GM12878 (cell line): Measurements from ENCODE around the gene SERPINB10. TPM values are rescaled to one million over a fixed set of nuclear protein-coding genes. Genes with fewer than 3 reads are reported as not detected.

Experiments used
- BCL3 ChIP-seq: IDR thresholded peaks from 2 replicates; pipeline ENCODE4 v1.6.1; 2011; ENCODE audit warnings: borderline replicate concordance, low read depth, mild to moderate bottlenecking, moderate library complexity, low read length; ENCODE audit not compliant: insufficient read depth, poor library complexity, severe bottlenecking
- BMI1 ChIP-seq: fragments of 450-650 bp; IDR thresholded peaks from 2 replicates; pipeline ENCODE4 v1.6.1; 2016; ENCODE audit warnings: mild to moderate bottlenecking, moderate library complexity, borderline replicate concordance
- CREM ChIP-seq: IDR thresholded peaks from 2 replicates; pipeline ENCODE4 v1.6.1; 2014; ENCODE audit warnings: antibody characterized with exemption, low read depth
- DPF2 ChIP-seq: fragments of 450-650 bp; IDR thresholded peaks from 2 replicates; pipeline ENCODE4 v1.6.1; 2017; ENCODE audit warnings: mild to moderate bottlenecking
- EGR1 ChIP-seq, 2 experiments: IDR thresholded peaks; 1 replicate in 1 of 2; 2 replicates in 1 of 2; pipeline ENCODE4 v1.6.1; 2011 to 2012; ENCODE audit warnings: low read depth in 2 of 2, low read length in 2 of 2, borderline replicate concordance in 1 of 2, mild to moderate bottlenecking in 1 of 2, moderate library complexity in 1 of 2
- GATAD2B ChIP-seq: fragments of 450-650 bp; conservative IDR thresholded peaks from 2 replicates; pipeline ENCODE4 v1.6.1; 2017; ENCODE audit warnings: low read depth, mild to moderate bottlenecking, moderate library complexity
- RELA ChIP-seq: fragments of 450-650 bp; IDR thresholded peaks from 2 replicates; pipeline ENCODE4 v1.8.0; 2014; ENCODE audit warnings: borderline replicate concordance; ENCODE audit not compliant: partially characterized antibody
- SIX5 ChIP-seq: IDR thresholded peaks from 2 replicates; pipeline ENCODE4 v1.6.1; 2011; ENCODE audit warnings: mild to moderate bottlenecking, low read depth, low read length, moderate library complexity; ENCODE audit not compliant: severe bottlenecking
- SMC3 ChIP-seq: IDR thresholded peaks from 2 replicates; pipeline ENCODE4 v1.6.1; 2011; ENCODE audit warnings: low read length, improper control_type of control experiment, borderline replicate concordance
- SRF ChIP-seq, 2 experiments: IDR thresholded peaks; 2 replicates each; pipeline ENCODE4 v1.6.1; 2011; ENCODE audit warnings: low read depth in 2 of 2, low read length in 2 of 2, mild to moderate bottlenecking in 1 of 2, moderate library complexity in 1 of 2
- polyA plus RNA-seq, 11 experiments: library from polyadenylated mRNA; depleted of rRNA in 4 of 11; unstranded in 6 of 11; stranded (reverse) in 5 of 11; fragments of >200 nt; fragmentation: Nextera tagmentation in 4 of 11; fragmentation: Illumina TruSeq in 1 of 11; extraction: Ambion mirVana in 4 of 11; extraction: Trizol in 1 of 11; gene quantifications; 1 replicate in 1 of 11; 2 replicates in 10 of 11; pipeline versions ENCODE4 v1.2.1 to v1.2.3, GENCODE V29; 2011 to 2016; ENCODE audit warnings: inconsistent platforms in 2 of 11, missing spikeins in 2 of 11, low read depth in 1 of 11
- total RNA-seq, 4 experiments: library from RNA; depleted of rRNA in 3 of 4; stranded (reverse); fragments of >200 nt in 3 of 4; fragmentation: Illumina TruSeq in 1 of 4; extraction: Trizol in 1 of 4; gene quantifications; 2 replicates each; pipeline versions ENCODE4 v1.2.1 to v1.2.3, GENCODE V29; 2013 to 2021
- TF ChIP-seq, protein P1 (sequence below): fragments of 450-650 bp; IDR thresholded peaks from 2 replicates; pipeline ENCODE4 v1.6.1; 2017; ENCODE audit warnings: antibody characterized with exemption, mild to moderate bottlenecking, moderate library complexity
- TF ChIP-seq, protein P2 (sequence below): fragments of 450-650 bp; IDR thresholded peaks from 2 replicates; pipeline ENCODE4 v1.6.1; 2017; ENCODE audit warnings: mild to moderate bottlenecking, moderate library complexity
- TF ChIP-seq, protein P3 (sequence below): IDR thresholded peaks from 2 replicates; pipeline ENCODE4 v1.6.1; 2012; ENCODE audit warnings: mild to moderate bottlenecking, low read depth, low read length
- TF ChIP-seq, protein P4 (sequence below): IDR thresholded peaks from 2 replicates; pipeline ENCODE4 v1.6.1; 2012; ENCODE audit warnings: low read depth, low read length, improper control_type of control experiment

The SERPINB10 gene
- total and polyA plus RNA-seq, 10 of the 15 experiments (the other 5 are each of a cell fraction or from before 2014, with no cell fraction given), result 12.0 to 83.5 (median 24.1) TPM

DNA sequence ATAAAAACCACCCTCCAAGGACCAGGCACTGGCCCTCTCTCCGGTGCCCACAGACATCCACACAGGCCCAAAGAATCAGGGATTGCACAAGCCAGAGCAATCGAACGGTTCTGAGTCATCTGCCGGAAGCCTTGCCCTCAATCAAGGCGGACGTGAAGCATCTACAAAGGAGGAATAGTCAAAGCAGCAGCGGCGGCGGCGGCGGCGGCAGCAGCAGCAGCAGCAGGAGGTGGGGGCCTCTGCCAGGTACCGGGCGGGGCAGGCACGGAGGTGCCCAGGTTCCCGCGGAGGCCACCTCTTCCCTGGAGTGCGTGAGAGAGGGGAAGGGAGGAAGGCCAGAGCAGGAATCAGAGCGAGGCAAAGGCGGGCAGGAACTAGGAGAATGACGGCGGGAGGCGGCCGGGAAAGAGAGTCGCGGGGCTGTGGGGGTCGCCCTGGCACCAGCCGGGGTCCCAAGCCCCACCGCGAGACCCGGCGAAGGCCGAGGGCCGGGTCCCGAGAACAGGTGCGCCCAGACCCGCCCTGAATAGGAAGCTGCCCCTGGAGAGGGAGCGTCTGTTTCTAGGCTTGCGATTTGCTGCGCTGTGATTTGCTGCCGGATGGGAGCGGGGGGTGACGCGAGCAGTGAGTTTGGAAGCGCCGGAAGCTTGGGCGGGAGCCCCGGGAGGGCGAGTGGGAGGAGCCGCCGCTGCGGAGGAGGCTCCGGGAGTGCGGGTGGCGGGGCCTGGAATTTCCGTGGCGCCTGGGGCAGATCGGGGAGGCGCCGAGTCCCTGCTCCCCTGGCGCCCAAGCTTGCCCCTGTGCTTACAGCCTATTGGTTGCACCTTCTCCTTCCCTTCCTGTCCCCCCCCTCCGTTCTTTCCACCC lies 62.4 kb downstream of the SERPINB10 start, which contains the start of gene SERPINB8 (continued):
- TF ChIP-seq, protein P1, sequence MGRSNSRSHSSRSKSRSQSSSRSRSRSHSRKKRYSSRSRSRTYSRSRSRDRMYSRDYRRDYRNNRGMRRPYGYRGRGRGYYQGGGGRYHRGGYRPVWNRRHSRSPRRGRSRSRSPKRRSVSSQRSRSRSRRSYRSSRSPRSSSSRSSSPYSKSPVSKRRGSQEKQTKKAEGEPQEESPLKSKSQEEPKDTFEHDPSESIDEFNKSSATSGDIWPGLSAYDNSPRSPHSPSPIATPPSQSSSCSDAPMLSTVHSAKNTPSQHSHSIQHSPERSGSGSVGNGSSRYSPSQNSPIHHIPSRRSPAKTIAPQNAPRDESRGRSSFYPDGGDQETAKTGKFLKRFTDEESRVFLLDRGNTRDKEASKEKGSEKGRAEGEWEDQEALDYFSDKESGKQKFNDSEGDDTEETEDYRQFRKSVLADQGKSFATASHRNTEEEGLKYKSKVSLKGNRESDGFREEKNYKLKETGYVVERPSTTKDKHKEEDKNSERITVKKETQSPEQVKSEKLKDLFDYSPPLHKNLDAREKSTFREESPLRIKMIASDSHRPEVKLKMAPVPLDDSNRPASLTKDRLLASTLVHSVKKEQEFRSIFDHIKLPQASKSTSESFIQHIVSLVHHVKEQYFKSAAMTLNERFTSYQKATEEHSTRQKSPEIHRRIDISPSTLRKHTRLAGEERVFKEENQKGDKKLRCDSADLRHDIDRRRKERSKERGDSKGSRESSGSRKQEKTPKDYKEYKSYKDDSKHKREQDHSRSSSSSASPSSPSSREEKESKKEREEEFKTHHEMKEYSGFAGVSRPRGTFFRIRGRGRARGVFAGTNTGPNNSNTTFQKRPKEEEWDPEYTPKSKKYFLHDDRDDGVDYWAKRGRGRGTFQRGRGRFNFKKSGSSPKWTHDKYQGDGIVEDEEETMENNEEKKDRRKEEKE, result no peak
- 0 out of 2 replicates have a peak, but pooled peaks have one; percentile 8 for TF ChIP-seq SMC3
- TF ChIP-seq CREM, result peak; percentile 73
- TF ChIP-seq GATAD2B, result peak; percentile 75
- peak; percentile 67 for TF ChIP-seq BCL3
- TF ChIP-seq, protein P2, sequence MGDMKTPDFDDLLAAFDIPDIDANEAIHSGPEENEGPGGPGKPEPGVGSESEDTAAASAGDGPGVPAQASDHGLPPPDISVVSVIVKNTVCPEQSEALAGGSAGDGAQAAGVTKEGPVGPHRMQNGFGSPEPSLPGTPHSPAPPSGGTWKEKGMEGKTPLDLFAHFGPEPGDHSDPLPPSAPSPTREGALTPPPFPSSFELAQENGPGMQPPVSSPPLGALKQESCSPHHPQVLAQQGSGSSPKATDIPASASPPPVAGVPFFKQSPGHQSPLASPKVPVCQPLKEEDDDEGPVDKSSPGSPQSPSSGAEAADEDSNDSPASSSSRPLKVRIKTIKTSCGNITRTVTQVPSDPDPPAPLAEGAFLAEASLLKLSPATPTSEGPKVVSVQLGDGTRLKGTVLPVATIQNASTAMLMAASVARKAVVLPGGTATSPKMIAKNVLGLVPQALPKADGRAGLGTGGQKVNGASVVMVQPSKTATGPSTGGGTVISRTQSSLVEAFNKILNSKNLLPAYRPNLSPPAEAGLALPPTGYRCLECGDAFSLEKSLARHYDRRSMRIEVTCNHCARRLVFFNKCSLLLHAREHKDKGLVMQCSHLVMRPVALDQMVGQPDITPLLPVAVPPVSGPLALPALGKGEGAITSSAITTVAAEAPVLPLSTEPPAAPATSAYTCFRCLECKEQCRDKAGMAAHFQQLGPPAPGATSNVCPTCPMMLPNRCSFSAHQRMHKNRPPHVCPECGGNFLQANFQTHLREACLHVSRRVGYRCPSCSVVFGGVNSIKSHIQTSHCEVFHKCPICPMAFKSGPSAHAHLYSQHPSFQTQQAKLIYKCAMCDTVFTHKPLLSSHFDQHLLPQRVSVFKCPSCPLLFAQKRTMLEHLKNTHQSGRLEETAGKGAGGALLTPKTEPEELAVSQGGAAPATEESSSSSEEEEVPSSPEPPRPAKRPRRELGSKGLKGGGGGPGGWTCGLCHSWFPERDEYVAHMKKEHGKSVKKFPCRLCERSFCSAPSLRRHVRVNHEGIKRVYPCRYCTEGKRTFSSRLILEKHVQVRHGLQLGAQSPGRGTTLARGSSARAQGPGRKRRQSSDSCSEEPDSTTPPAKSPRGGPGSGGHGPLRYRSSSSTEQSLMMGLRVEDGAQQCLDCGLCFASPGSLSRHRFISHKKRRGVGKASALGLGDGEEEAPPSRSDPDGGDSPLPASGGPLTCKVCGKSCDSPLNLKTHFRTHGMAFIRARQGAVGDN, result no peak
- TF ChIP-seq SIX5, result peak; percentile 16
- peak; percentile 72; the same call in 1 of the 2 replicates for TF ChIP-seq DPF2
- peak; percentile 50 to 95; a peak in 3 of 4 replicates for TF ChIP-seq SRF (IDR thresholded peaks at IDR 0.05; ENCODE audit: low read depth in 2 of 2, low read length in 2 of 2)
- peak; percentile 40 for TF ChIP-seq RELA
- TF ChIP-seq, protein P3, sequence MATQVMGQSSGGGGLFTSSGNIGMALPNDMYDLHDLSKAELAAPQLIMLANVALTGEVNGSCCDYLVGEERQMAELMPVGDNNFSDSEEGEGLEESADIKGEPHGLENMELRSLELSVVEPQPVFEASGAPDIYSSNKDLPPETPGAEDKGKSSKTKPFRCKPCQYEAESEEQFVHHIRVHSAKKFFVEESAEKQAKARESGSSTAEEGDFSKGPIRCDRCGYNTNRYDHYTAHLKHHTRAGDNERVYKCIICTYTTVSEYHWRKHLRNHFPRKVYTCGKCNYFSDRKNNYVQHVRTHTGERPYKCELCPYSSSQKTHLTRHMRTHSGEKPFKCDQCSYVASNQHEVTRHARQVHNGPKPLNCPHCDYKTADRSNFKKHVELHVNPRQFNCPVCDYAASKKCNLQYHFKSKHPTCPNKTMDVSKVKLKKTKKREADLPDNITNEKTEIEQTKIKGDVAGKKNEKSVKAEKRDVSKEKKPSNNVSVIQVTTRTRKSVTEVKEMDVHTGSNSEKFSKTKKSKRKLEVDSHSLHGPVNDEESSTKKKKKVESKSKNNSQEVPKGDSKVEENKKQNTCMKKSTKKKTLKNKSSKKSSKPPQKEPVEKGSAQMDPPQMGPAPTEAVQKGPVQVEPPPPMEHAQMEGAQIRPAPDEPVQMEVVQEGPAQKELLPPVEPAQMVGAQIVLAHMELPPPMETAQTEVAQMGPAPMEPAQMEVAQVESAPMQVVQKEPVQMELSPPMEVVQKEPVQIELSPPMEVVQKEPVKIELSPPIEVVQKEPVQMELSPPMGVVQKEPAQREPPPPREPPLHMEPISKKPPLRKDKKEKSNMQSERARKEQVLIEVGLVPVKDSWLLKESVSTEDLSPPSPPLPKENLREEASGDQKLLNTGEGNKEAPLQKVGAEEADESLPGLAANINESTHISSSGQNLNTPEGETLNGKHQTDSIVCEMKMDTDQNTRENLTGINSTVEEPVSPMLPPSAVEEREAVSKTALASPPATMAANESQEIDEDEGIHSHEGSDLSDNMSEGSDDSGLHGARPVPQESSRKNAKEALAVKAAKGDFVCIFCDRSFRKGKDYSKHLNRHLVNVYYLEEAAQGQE, result no peak
- TF ChIP-seq, protein P4, sequence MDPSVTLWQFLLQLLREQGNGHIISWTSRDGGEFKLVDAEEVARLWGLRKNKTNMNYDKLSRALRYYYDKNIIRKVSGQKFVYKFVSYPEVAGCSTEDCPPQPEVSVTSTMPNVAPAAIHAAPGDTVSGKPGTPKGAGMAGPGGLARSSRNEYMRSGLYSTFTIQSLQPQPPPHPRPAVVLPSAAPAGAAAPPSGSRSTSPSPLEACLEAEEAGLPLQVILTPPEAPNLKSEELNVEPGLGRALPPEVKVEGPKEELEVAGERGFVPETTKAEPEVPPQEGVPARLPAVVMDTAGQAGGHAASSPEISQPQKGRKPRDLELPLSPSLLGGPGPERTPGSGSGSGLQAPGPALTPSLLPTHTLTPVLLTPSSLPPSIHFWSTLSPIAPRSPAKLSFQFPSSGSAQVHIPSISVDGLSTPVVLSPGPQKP, result no peak
- TF ChIP-seq EGR1 (IDR thresholded peaks at IDR 0.05; ENCODE audit: borderline replicate concordance in 1 of 2, low read depth in 2 of 2, low read length in 2 of 2), result peak in 1 of 2 experiments; percentile 76; a peak in 1 of 3 replicates
- no peak for TF ChIP-seq BMI1
